Endothelial cell of umbilical vein (primary cell): ENCODE data around the gene COX7A2L.

Experiments
- EZH2 ChIP-seq: IDR thresholded peaks from 2 replicates; pipeline ENCODE4 v1.6.1; 2012; ENCODE audit warnings: borderline replicate concordance, low read depth, mild to moderate bottlenecking, moderate library complexity, low read length, inconsistent platforms; ENCODE audit not compliant: severe bottlenecking
- FOS ChIP-seq: IDR thresholded peaks from 2 replicates; pipeline ENCODE4 v1.6.1; 2011; ENCODE audit warnings: mild to moderate bottlenecking, low read length, moderate library complexity, borderline replicate concordance; ENCODE audit not compliant: insufficient read depth
- GATA2 ChIP-seq: IDR thresholded peaks from 2 replicates; pipeline ENCODE4 v1.7.0; 2011; ENCODE audit warnings: low read depth, mild to moderate bottlenecking, moderate library complexity, mixed read lengths, low read length; ENCODE audit not compliant: insufficient read length, insufficient read depth
- JUN ChIP-seq: IDR thresholded peaks from 2 replicates; pipeline ENCODE4 v1.6.1; 2011; ENCODE audit warnings: borderline replicate concordance, low read depth; ENCODE audit not compliant: insufficient read length, insufficient read depth
- MAX ChIP-seq: IDR thresholded peaks from 2 replicates; pipeline ENCODE4 v1.6.1; 2011; ENCODE audit not compliant: insufficient read depth, insufficient read length
- MYC ChIP-seq: IDR thresholded peaks from one replicate; pipeline ENCODE4 v1.6.1; 2011; ENCODE audit warnings: mild to moderate bottlenecking, low read depth, low read length
- POLR2A ChIP-seq: IDR thresholded peaks from 2 replicates; pipeline ENCODE4 v1.6.1; 2012; ENCODE audit warnings: low read depth, mild to moderate bottlenecking, control low read depth, low read length
- POLR2AphosphoS5 ChIP-seq: IDR thresholded peaks from 2 replicates; pipeline ENCODE4 v1.6.1; 2012; ENCODE audit warnings: low read depth, mild to moderate bottlenecking, control low read depth, low read length, moderate library complexity; ENCODE audit not compliant: insufficient read depth
- TF ChIP-seq, protein P1 (sequence below), 2 donors: IDR thresholded peaks; 1 replicate in 1 of 2; 2 replicates in 1 of 2; pipeline ENCODE4 v1.5.1; 2011; ENCODE audit warnings: low read length in 2 of 2, mild to moderate bottlenecking in 2 of 2, moderate library complexity in 2 of 2, control low read depth in 1 of 2, inconsistent platforms in 1 of 2, low read depth in 1 of 2; ENCODE audit not compliant: insufficient read depth in 1 of 2; ENCODE audit errors: extremely low read depth in 1 of 2

GRCh38 chr2:42335514-42336104 lies 25.4 kb downstream of the COX7A2L start:
- TF ChIP-seq JUN (no peak), POLR2A (no peak), POLR2AphosphoS5 (no peak), EZH2 (no peak), MAX (no peak), FOS (no peak), GATA2 (no peak), MYC (no peak)
- TF ChIP-seq, protein P1, sequence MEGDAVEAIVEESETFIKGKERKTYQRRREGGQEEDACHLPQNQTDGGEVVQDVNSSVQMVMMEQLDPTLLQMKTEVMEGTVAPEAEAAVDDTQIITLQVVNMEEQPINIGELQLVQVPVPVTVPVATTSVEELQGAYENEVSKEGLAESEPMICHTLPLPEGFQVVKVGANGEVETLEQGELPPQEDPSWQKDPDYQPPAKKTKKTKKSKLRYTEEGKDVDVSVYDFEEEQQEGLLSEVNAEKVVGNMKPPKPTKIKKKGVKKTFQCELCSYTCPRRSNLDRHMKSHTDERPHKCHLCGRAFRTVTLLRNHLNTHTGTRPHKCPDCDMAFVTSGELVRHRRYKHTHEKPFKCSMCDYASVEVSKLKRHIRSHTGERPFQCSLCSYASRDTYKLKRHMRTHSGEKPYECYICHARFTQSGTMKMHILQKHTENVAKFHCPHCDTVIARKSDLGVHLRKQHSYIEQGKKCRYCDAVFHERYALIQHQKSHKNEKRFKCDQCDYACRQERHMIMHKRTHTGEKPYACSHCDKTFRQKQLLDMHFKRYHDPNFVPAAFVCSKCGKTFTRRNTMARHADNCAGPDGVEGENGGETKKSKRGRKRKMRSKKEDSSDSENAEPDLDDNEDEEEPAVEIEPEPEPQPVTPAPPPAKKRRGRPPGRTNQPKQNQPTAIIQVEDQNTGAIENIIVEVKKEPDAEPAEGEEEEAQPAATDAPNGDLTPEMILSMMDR (IDR thresholded peaks at IDR 0.05; ENCODE audit: extremely low read depth in 1 of 2, insufficient read depth in 1 of 2, low read depth in 1 of 2, low read length in 2 of 2): no peak
